ENCODE data around the gene CCDC33.

CCDC33 gene

GRCh38 chr15:74235962-74236361, at the start of gene CCDC33:
Gene CCDC33, plus strand, starts transcription at chr15:74236326. Its CDS starts 394 bp downstream, at chr15:74236720.
- no peak for DNase-seq (ENCODE audit: low read depth, low spot score)

- no peak for DNase-seq (ENCODE audit: low read depth, low spot score)
Observed at GRCh38 chr15:74188216-74188615, 47.9 kb upstream of the CCDC33 start.

GRCh38 chr15:74191798-74192197, 44.3 kb upstream of the CCDC33 start:
- DNase-seq (ENCODE audit: low read depth, low spot score): no peak

GRCh38 chr15:74192751-74193150, 43.4 kb upstream of the CCDC33 start:
- DNase-seq (ENCODE audit: low read depth, low spot score): no peak

- DNase-seq (ENCODE audit: low read depth, low spot score): no peak
Observed at GRCh38 chr15:74193299-74193718, 42.8 kb upstream of the CCDC33 start.

- DNase-seq (ENCODE audit: low read depth, low spot score): no peak
Observed at GRCh38 chr15:74193905-74194304, 42.2 kb upstream of the CCDC33 start.

GRCh38 chr15:74194572-74195559, 41.3 kb upstream of the CCDC33 start:
- no peak for DNase-seq (ENCODE audit: low read depth, low spot score)

- no peak for DNase-seq (ENCODE audit: low read depth, low spot score)
Observed at GRCh38 chr15:74196175-74196574, 40.0 kb upstream of the CCDC33 start.

GRCh38 chr15:74197176-74197965, 38.8 kb upstream of the CCDC33 start:
- DNase-seq (ENCODE audit: low read depth, low spot score): no peak

- DNase-seq (ENCODE audit: low read depth, low spot score): no peak
Observed at GRCh38 chr15:74199297-74199652, 36.9 kb upstream of the CCDC33 start.

- no peak for DNase-seq (ENCODE audit: low read depth, low spot score)
Observed at GRCh38 chr15:74200412-74200815, 35.7 kb upstream of the CCDC33 start.

GRCh38 chr15:74200871-74201419, 35.2 kb upstream of the CCDC33 start:
- DNase-seq (ENCODE audit: low read depth, low spot score): no peak

GRCh38 chr15:74201710-74202420, 34.3 kb upstream of the CCDC33 start:
- no peak for DNase-seq (ENCODE audit: low read depth, low spot score)

- no peak for DNase-seq (ENCODE audit: low read depth, low spot score)
Observed at GRCh38 chr15:74202452-74203401, 33.4 kb upstream of the CCDC33 start, which contains the start of gene STRA6. Gene STRA6, minus strand, starts transcription at chr15:74202787. Its CDS starts 520 bp downstream, at chr15:74202267.

GRCh38 chr15:74203914-74204431, 32.2 kb upstream of the CCDC33 start:
- DNase-seq (ENCODE audit: low read depth, low spot score): no peak

- no peak for DNase-seq (ENCODE audit: low read depth, low spot score)
Observed at GRCh38 chr15:74205582-74205947, 30.6 kb upstream of the CCDC33 start.

GRCh38 chr15:74206801-74207281, 29.3 kb upstream of the CCDC33 start:
- no peak for DNase-seq (ENCODE audit: low read depth, low spot score)

- DNase-seq (ENCODE audit: low read depth, low spot score): no peak
Observed at GRCh38 chr15:74207652-74208440, 28.3 kb upstream of the CCDC33 start.

GRCh38 chr15:74208496-74208895, 27.6 kb upstream of the CCDC33 start:
- DNase-seq (ENCODE audit: low read depth, low spot score): no peak
